Liver (tissue), 9 donors: ENCODE results near the gene SH3GL1. TPM values are rescaled to one million over a fixed set of nuclear protein-coding genes. Genes with fewer than 3 reads are reported as not detected.

Experiments used
- DNase-seq: peaks from one replicate; pipeline ENCODE4 v3.0.0-alpha.2; 2017; ENCODE audit warnings: low spot score
- H3K27ac ChIP-seq, 2 donors: one replicate each; pipeline ENCODE4 v1.7.0; 2013; ENCODE audit warnings: inconsistent platforms in 2 of 2, low read length in 2 of 2, control low read depth in 1 of 2, low read depth in 1 of 2, mild to moderate bottlenecking in 1 of 2
- H3K27me3 ChIP-seq, 4 donors: one replicate each; pipeline versions ENCODE4 v1.6.1 to v1.7.0; 2013; ENCODE audit warnings: low read length in 3 of 4, inconsistent platforms in 1 of 4, mild to moderate bottlenecking in 1 of 4, moderate library complexity in 1 of 4; ENCODE audit not compliant: control insufficient read depth in 4 of 4, insufficient read depth in 4 of 4
- H3K36me3 ChIP-seq, 4 donors: one replicate each; pipeline versions ENCODE4 v1.6.1 to v1.7.0; 2013; ENCODE audit warnings: low read length in 3 of 4, mild to moderate bottlenecking in 3 of 4, low read depth in 1 of 4, moderate library complexity in 1 of 4; ENCODE audit not compliant: control insufficient read depth in 4 of 4, insufficient read depth in 3 of 4
- H3K4me1 ChIP-seq, 4 donors: one replicate each; pipeline versions ENCODE4 v1.6.1 to v1.7.0; 2013; ENCODE audit warnings: low read length in 3 of 4, mild to moderate bottlenecking in 3 of 4, moderate library complexity in 1 of 4; ENCODE audit not compliant: control insufficient read depth in 4 of 4, insufficient read depth in 4 of 4
- H3K4me3 ChIP-seq, 3 donors: one replicate each; pipeline versions ENCODE4 v1.6.1 to v1.7.0; 2013; ENCODE audit warnings: low read length in 3 of 3, control low read depth in 1 of 3, low read depth in 1 of 3, mild to moderate bottlenecking in 1 of 3
- H3K9ac ChIP-seq, 2 donors: one replicate each; pipeline ENCODE4 v1.7.0; 2013; ENCODE audit warnings: low read length in 2 of 2, mild to moderate bottlenecking in 2 of 2, moderate library complexity in 2 of 2, control low read depth in 1 of 2, low read depth in 1 of 2
- H3K9me3 ChIP-seq, 4 donors: one replicate each; pipeline versions ENCODE4 v1.6.1 to v1.7.0; 2013; ENCODE audit warnings: low read length in 3 of 4; ENCODE audit not compliant: control insufficient read depth in 4 of 4
- EGR1 ChIP-seq, 2 donors: IDR thresholded peaks; 2 replicates each; pipeline ENCODE4 v1.6.1; 2016 to 2018; ENCODE audit warnings: antibody characterized with exemption in 2 of 2, low read depth in 2 of 2
- FOXA1 ChIP-seq: IDR thresholded peaks from 2 replicates; pipeline ENCODE4 v1.6.1; 2016; ENCODE audit warnings: antibody characterized with exemption
- FOXA2 ChIP-seq: IDR thresholded peaks from 2 replicates; pipeline ENCODE4 v1.6.1; 2016; ENCODE audit warnings: antibody characterized with exemption
- GABPA ChIP-seq, 2 donors: IDR thresholded peaks in 1 of 2; conservative IDR thresholded peaks in 1 of 2; 2 replicates each; pipeline ENCODE4 v1.6.1; 2016; ENCODE audit warnings: antibody characterized with exemption in 2 of 2, mild to moderate bottlenecking in 1 of 2, moderate library complexity in 1 of 2
- HNF4A ChIP-seq, 2 donors: conservative IDR thresholded peaks; 2 replicates each; pipeline ENCODE4 v1.6.1; 2016; ENCODE audit warnings: antibody characterized with exemption in 2 of 2, mild to moderate bottlenecking in 2 of 2
- HNF4G ChIP-seq: IDR thresholded peaks from 2 replicates; pipeline ENCODE4 v1.6.1; 2016; ENCODE audit warnings: antibody characterized with exemption
- JUND ChIP-seq, 2 donors: IDR thresholded peaks; 2 replicates each; pipeline ENCODE4 v1.6.1; 2016; ENCODE audit warnings: antibody characterized with exemption in 2 of 2
- NR2F2 ChIP-seq: IDR thresholded peaks from 2 replicates; pipeline ENCODE4 v1.6.1; 2016; ENCODE audit warnings: antibody characterized with exemption
- RAD21 ChIP-seq, 2 donors: IDR thresholded peaks; 2 replicates each; pipeline ENCODE4 v1.6.1; 2016; ENCODE audit warnings: antibody characterized with exemption in 2 of 2, mild to moderate bottlenecking in 2 of 2
- RXRA ChIP-seq, 2 donors: IDR thresholded peaks; 2 replicates each; pipeline ENCODE4 v1.6.1; 2017 to 2018; ENCODE audit warnings: antibody characterized with exemption in 2 of 2, mild to moderate bottlenecking in 1 of 2
- SP1 ChIP-seq: IDR thresholded peaks from 2 replicates; pipeline ENCODE4 v1.6.1; 2018; ENCODE audit warnings: antibody characterized with exemption, mild to moderate bottlenecking
- TAF1 ChIP-seq: conservative IDR thresholded peaks from 2 replicates; pipeline ENCODE4 v1.6.1; 2016; ENCODE audit warnings: antibody characterized with exemption, mild to moderate bottlenecking
- YY1 ChIP-seq: IDR thresholded peaks from 2 replicates; pipeline ENCODE4 v1.6.1; 2016; ENCODE audit warnings: antibody characterized with exemption, mild to moderate bottlenecking
- WGBS: extraction: QIAGEN DNeasy Blood & Tissue Kit; methylation state at CpG from one replicate; pipeline ENCODE4 v1.1.7; 2013; 5-methylcytosine and 5-hydroxymethylcytosine counted together
- polyA plus RNA-seq, 2 donors: library from polyadenylated mRNA; stranded (reverse) in 1 of 2; unstranded in 1 of 2; fragments of 200-250 nt in 1 of 2; fragments of >200 nt in 1 of 2; fragmentation: Nextera tagmentation in 1 of 2; extraction: Ambion mirVana in 1 of 2; gene quantifications; one replicate each; pipeline versions ENCODE4 v1.2.1 to v1.2.3, GENCODE V29; 2013 to 2015
- total RNA-seq, 2 donors: library from RNA; depleted of rRNA; stranded (reverse); fragments of >200 nt; gene quantifications; one replicate each; pipeline ENCODE4 v1.2.3, GENCODE V29; 2014
- TF ChIP-seq, protein P1 (sequence below): IDR thresholded peaks from 2 replicates; pipeline ENCODE4 v1.6.1; 2016; ENCODE audit warnings: antibody characterized with exemption
- TF ChIP-seq, protein P2 (sequence below): fragments of 150-350 bp; IDR thresholded peaks from 2 replicates; pipeline ENCODE4 v1.5.1; 2017; ENCODE audit warnings: improper control_type of control experiment, low read depth, low read length; ENCODE audit not compliant: missing input control
- TF ChIP-seq, protein P3 (sequence below): IDR thresholded peaks from 2 replicates; pipeline ENCODE4 v1.6.1; 2016; ENCODE audit warnings: antibody characterized with exemption
- TF ChIP-seq, protein P4 (sequence below): IDR thresholded peaks from 2 replicates; pipeline ENCODE4 v1.6.1; 2016; ENCODE audit warnings: antibody characterized with exemption
- TF ChIP-seq, protein P5 (sequence below): IDR thresholded peaks from 2 replicates; pipeline ENCODE4 v1.6.1; 2016; ENCODE audit warnings: antibody characterized with exemption, mild to moderate bottlenecking
- donor health status: healthy.
- donor health status: healthy.
- donor health status: healthy.
- donor health status: healthy.
- donor health status: healthy.

SH3GL1 gene
- total and polyA plus RNA-seq, 4 donors, result 16.5 to 27.8 (median 18.2) TPM

DNA sequence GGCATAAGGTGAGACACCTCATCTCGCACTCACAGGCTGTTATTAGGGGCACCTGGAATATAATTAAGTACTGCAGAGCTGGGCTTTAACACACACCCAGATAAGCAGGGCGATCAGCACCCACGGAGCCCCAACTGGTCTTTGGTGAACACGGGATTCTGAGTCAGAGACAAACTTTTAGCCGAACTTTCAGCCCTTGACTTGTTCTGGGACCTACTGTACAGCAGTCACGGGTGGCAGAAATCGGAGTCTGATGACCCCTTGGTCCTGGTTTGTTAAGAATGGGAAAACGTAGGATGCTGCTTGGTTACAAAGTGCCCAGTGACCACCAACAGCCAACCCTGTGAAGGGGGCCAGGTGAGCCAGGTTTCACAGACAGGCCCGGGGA, 9.0 kb downstream of the SH3GL1 start:
- Histone ChIP-seq H3K4me3 (no peak overlapping the region), H3K4me1 (peaks cover 27 to 72% (median 60%) of the 10 kb centered on the region in 4 donors), H3K9me3 (no peaks in the 10 kb centered on the region), H3K27me3 (no peaks in the 10 kb centered on the region), H3K36me3 (peaks cover 0 to 5% (median 3%) of the 10 kb centered on the region in 4 donors), H3K27ac (peak overlapping the region; percentile 81 to 95), H3K9ac (peak overlapping the region; percentile 45 to 63)
- DNase-seq, result no peak
- TF ChIP-seq, protein P1, sequence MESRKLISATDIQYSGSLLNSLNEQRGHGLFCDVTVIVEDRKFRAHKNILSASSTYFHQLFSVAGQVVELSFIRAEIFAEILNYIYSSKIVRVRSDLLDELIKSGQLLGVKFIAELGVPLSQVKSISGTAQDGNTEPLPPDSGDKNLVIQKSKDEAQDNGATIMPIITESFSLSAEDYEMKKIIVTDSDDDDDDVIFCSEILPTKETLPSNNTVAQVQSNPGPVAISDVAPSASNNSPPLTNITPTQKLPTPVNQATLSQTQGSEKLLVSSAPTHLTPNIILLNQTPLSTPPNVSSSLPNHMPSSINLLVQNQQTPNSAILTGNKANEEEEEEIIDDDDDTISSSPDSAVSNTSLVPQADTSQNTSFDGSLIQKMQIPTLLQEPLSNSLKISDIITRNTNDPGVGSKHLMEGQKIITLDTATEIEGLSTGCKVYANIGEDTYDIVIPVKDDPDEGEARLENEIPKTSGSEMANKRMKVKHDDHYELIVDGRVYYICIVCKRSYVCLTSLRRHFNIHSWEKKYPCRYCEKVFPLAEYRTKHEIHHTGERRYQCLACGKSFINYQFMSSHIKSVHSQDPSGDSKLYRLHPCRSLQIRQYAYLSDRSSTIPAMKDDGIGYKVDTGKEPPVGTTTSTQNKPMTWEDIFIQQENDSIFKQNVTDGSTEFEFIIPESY, result no peak
- 31% methylated on average over 9 of the region's 9 CpGs for WGBS

DNA sequence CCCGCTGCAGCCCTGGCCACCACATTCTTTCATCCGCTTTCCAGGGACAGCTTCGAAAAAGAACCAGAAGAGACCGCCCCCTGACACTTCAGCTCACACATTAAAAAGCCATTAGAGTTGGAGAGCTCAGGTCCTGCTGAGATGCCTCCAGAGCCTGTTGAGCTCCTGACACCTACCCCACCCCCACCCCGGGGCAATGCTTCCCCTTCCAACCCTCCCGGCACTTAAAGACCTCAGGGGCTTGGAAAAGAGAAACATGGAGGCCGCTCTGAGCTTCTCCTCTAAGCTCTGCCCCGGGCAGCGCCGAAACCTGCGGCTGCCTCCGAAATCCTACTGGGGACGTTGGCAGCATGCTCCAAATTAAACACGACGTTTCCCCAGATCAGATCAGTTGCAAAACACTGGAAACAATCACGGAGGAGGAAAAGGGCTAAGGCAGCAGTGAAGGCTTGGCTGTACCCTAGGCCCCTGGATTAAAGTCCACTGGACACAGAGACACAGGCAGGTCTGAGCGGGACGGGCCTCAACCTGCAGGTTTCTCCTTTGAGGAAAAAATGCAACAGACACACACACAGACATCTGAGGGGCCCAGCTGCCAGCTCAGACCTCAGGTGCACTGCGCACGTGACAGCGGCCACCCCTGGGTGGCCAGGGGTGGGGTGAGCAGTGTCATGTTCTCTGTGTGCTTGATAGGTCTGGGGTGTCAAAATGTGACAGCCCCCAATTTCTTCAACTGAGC, 9.6 kb downstream of the SH3GL1 start:
- H3K4me1 ChIP-seq, result peaks cover 27 to 77% (median 65%) of the 10 kb centered on the region in 4 donors
- TF ChIP-seq EGR1 (IDR thresholded peaks at IDR 0.05; ENCODE audit: low read depth in 2 of 2) (peak; percentile 72 to 98), FOXA2 (peak; percentile 39), HNF4A (conservative IDR thresholded peaks at IDR 0.05) (peak; percentile 99 to 100), SP1 (peak; percentile 98), TAF1 (peak; percentile 26), FOXA1 (peak; percentile 42), RXRA (IDR thresholded peaks at IDR 0.05) (peak; percentile 92 to 94), RAD21 (IDR thresholded peaks at IDR 0.05) (peak; percentile 46 to 63), NR2F2 (no peak), GABPA (IDR thresholded peaks at IDR 0.05 in 1 of 2, conservative IDR thresholded peaks at IDR 0.05 in 1 of 2) (peak in 1 of 2 donors; percentile 68), HNF4G (peak; percentile 99), YY1 (peak; percentile 75), JUND (IDR thresholded peaks at IDR 0.05) (peak; percentile 75 to 93)
- TF ChIP-seq, protein P2, sequence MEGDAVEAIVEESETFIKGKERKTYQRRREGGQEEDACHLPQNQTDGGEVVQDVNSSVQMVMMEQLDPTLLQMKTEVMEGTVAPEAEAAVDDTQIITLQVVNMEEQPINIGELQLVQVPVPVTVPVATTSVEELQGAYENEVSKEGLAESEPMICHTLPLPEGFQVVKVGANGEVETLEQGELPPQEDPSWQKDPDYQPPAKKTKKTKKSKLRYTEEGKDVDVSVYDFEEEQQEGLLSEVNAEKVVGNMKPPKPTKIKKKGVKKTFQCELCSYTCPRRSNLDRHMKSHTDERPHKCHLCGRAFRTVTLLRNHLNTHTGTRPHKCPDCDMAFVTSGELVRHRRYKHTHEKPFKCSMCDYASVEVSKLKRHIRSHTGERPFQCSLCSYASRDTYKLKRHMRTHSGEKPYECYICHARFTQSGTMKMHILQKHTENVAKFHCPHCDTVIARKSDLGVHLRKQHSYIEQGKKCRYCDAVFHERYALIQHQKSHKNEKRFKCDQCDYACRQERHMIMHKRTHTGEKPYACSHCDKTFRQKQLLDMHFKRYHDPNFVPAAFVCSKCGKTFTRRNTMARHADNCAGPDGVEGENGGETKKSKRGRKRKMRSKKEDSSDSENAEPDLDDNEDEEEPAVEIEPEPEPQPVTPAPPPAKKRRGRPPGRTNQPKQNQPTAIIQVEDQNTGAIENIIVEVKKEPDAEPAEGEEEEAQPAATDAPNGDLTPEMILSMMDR, result no peak
- TF ChIP-seq, protein P3, sequence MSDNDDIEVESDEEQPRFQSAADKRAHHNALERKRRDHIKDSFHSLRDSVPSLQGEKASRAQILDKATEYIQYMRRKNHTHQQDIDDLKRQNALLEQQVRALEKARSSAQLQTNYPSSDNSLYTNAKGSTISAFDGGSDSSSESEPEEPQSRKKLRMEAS, result peak; percentile 100
- TF ChIP-seq, protein P4, sequence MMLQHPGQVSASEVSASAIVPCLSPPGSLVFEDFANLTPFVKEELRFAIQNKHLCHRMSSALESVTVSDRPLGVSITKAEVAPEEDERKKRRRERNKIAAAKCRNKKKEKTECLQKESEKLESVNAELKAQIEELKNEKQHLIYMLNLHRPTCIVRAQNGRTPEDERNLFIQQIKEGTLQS, result peak; percentile 69
- TF ChIP-seq, protein P5, sequence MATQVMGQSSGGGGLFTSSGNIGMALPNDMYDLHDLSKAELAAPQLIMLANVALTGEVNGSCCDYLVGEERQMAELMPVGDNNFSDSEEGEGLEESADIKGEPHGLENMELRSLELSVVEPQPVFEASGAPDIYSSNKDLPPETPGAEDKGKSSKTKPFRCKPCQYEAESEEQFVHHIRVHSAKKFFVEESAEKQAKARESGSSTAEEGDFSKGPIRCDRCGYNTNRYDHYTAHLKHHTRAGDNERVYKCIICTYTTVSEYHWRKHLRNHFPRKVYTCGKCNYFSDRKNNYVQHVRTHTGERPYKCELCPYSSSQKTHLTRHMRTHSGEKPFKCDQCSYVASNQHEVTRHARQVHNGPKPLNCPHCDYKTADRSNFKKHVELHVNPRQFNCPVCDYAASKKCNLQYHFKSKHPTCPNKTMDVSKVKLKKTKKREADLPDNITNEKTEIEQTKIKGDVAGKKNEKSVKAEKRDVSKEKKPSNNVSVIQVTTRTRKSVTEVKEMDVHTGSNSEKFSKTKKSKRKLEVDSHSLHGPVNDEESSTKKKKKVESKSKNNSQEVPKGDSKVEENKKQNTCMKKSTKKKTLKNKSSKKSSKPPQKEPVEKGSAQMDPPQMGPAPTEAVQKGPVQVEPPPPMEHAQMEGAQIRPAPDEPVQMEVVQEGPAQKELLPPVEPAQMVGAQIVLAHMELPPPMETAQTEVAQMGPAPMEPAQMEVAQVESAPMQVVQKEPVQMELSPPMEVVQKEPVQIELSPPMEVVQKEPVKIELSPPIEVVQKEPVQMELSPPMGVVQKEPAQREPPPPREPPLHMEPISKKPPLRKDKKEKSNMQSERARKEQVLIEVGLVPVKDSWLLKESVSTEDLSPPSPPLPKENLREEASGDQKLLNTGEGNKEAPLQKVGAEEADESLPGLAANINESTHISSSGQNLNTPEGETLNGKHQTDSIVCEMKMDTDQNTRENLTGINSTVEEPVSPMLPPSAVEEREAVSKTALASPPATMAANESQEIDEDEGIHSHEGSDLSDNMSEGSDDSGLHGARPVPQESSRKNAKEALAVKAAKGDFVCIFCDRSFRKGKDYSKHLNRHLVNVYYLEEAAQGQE, result peak; percentile 70
- TF ChIP-seq, protein P1, result peak; percentile 86
- no peaks in the 10 kb centered on the region for H3K9me3 ChIP-seq
- no peak for DNase-seq
- peaks cover 0 to 5% (median 3%) of the 10 kb centered on the region in 4 donors for H3K36me3 ChIP-seq
- H3K27me3 ChIP-seq, result no peaks in the 10 kb centered on the region
- H3K4me3 ChIP-seq, result peak overlapping the region in 1 of 3 donors; percentile 21
- H3K27ac ChIP-seq, result peak overlapping the region; percentile 81 to 95
- WGBS, result 16% methylated on average over 21 of the region's 21 CpGs
- H3K9ac ChIP-seq, result peak overlapping the region; percentile 32 to 45
